ENCODE measurements around the gene MAPT.

The MAPT gene

GRCh38 chr17:46025510-46026165 is 131.3 kb downstream of the MAPT start:
- TF ChIP-seq CTCF (IDR thresholded peaks at IDR 0.05; ENCODE audit: low read depth, low read length) = no peak
- DNase-seq (ENCODE audit: low read depth, low spot score) = no peak
- H3K4me3 ChIP-seq (ENCODE audit: low read depth, low read length) = no peak overlapping the region
- in situ Hi-C loops (cut with HindIII; ENCODE audit: low sequenced_read_pairs) = no loop called here

GRCh38 chr17:46026166-46027047 is 132.1 kb downstream of the MAPT start:
- no peak for DNase-seq (ENCODE audit: low read depth, low spot score)
- TF ChIP-seq CTCF (IDR thresholded peaks at IDR 0.05; ENCODE audit: low read depth, low read length) = no peak
- in situ Hi-C loops (cut with HindIII; ENCODE audit: low sequenced_read_pairs) = no loop called here
- H3K4me3 ChIP-seq (ENCODE audit: low read depth, low read length) = no peak overlapping the region

GRCh38 chr17:46027048-46027975 is 133.0 kb downstream of the MAPT start:
- no peak for TF ChIP-seq CTCF (IDR thresholded peaks at IDR 0.05; ENCODE audit: low read depth, low read length)
- no peak for DNase-seq (ENCODE audit: low read depth, low spot score)
- no peak overlapping the region for H3K4me3 ChIP-seq (ENCODE audit: low read depth, low read length)
- in situ Hi-C loops (cut with HindIII; ENCODE audit: low sequenced_read_pairs) = no loop called here

- no peak overlapping the region for H3K4me3 ChIP-seq (ENCODE audit: low read depth, low read length)
- no peak for DNase-seq (ENCODE audit: low read depth, low spot score)
- TF ChIP-seq CTCF (IDR thresholded peaks at IDR 0.05; ENCODE audit: low read depth, low read length) = no peak
- in situ Hi-C loops (cut with HindIII; ENCODE audit: low sequenced_read_pairs) = no loop called here
Measured at GRCh38 chr17:46027976-46028325, 133.6 kb downstream of the MAPT start.

GRCh38 chr17:46028374-46028773 is 134.0 kb downstream of the MAPT start:
- no peak for DNase-seq (ENCODE audit: low read depth, low spot score)
- no peak overlapping the region for H3K4me3 ChIP-seq (ENCODE audit: low read depth, low read length)
- no peak for TF ChIP-seq CTCF (IDR thresholded peaks at IDR 0.05; ENCODE audit: low read depth, low read length)
- in situ Hi-C loops (cut with HindIII; ENCODE audit: low sequenced_read_pairs) = no loop called here

- in situ Hi-C loops (cut with HindIII; ENCODE audit: low sequenced_read_pairs) = no loop called here
- TF ChIP-seq CTCF (IDR thresholded peaks at IDR 0.05; ENCODE audit: low read depth, low read length) = no peak
- DNase-seq (ENCODE audit: low read depth, low spot score) = no peak
- H3K4me3 ChIP-seq (ENCODE audit: low read depth, low read length) = no peak overlapping the region
Measured at GRCh38 chr17:46028981-46029565, 134.7 kb downstream of the MAPT start.
